ENCODE data around the gene NUP133.

The NUP133 gene

DNA sequence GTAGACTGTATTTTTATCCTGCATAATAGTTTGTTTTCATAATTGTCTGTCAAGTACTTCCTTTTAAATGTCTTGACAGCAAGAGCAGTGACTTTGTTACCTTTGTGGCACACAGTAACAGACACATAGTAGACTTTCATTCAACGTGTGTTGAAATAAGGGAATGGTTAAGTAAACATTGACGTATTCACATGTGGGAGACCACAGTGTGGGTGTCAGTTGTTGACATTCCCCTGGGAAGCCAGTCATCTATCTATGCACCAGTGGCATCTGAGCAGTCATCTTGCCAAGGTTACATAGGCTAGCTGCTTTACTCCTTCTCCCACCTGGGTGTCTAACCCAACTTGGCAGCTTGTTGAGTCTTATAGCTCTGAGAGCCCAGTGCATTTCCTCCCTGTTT is 1.4 kb upstream of the NUP133 start:
- no peaks in the 10 kb centered on the region; the same call in 1 of the 2 replicates for H3K36me3 ChIP-seq (ENCODE audit: low read length)
- H3K9ac ChIP-seq (ENCODE audit: low read length): no peak overlapping the region
- no peak overlapping the region for H3K4me3 ChIP-seq (ENCODE audit: insufficient read depth, low read length, poor library complexity, severe bottlenecking)
- TF ChIP-seq, protein P1, sequence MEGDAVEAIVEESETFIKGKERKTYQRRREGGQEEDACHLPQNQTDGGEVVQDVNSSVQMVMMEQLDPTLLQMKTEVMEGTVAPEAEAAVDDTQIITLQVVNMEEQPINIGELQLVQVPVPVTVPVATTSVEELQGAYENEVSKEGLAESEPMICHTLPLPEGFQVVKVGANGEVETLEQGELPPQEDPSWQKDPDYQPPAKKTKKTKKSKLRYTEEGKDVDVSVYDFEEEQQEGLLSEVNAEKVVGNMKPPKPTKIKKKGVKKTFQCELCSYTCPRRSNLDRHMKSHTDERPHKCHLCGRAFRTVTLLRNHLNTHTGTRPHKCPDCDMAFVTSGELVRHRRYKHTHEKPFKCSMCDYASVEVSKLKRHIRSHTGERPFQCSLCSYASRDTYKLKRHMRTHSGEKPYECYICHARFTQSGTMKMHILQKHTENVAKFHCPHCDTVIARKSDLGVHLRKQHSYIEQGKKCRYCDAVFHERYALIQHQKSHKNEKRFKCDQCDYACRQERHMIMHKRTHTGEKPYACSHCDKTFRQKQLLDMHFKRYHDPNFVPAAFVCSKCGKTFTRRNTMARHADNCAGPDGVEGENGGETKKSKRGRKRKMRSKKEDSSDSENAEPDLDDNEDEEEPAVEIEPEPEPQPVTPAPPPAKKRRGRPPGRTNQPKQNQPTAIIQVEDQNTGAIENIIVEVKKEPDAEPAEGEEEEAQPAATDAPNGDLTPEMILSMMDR (IDR thresholded peaks at IDR 0.05; ENCODE audit: insufficient read depth, low read length, poor library complexity, severe bottlenecking): no peak
- TF ChIP-seq EZH2phosphoT487 (conservative IDR thresholded peaks at IDR 0.05; ENCODE audit: low read length): no peak
- no peaks in the 10 kb centered on the region for H3K9me2 ChIP-seq (replicated peaks; ENCODE audit: insufficient read depth, low read length)
- H3K9me3 ChIP-seq (ENCODE audit: insufficient read depth, low read length): no peaks in the 10 kb centered on the region
- H3F3A ChIP-seq (ENCODE audit: insufficient read depth): no peaks in the 10 kb centered on the region
- no peak overlapping the region for H3K4me2 ChIP-seq (ENCODE audit: low read depth, low read length, poor library complexity, severe bottlenecking)
- H3K27me3 ChIP-seq (ENCODE audit: low read length): no peaks in the 10 kb centered on the region
- H2AFZ ChIP-seq (ENCODE audit: low read depth, low read length, severe bottlenecking): no peak overlapping the region
- no peaks in the 10 kb centered on the region for H4K20me1 ChIP-seq (ENCODE audit: low read depth, low read length)
- H3K79me2 ChIP-seq (ENCODE audit: insufficient read depth, low read length): peaks cover 25% of the 10 kb centered on the region
- no peak overlapping the region for H3K27ac ChIP-seq (ENCODE audit: low read depth, low read length)

DNA sequence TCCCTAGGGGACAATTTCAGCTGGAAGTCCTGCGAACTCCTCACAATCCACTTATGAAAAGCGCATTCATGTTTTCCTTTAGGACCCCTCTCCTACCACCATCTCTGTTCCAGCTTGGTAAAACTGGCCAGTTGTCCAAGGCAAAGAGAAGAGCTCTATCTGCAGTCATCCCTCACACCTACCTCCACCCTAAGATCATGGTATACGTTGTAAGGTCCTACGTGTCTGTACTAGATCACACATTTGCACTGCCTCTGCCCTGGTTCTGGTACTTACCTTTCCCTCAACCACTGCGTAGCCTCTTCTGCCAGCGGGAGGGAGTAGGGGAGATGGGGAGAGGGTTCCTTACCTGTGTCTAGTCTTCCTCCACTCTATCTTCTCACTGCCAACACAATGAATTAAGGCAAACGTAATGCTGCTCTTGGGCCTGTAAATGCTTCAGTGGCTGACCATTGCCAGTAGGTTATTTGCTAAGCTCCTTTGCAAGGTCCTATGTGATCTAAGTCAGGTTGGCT is 739 bp upstream of the NUP133 start:
- no peaks in the 10 kb centered on the region; the same call in 1 of the 2 replicates for H3K36me3 ChIP-seq (ENCODE audit: low read length)
- H3K27ac ChIP-seq (ENCODE audit: low read depth, low read length): no peak overlapping the region
- H3K4me3 ChIP-seq (ENCODE audit: insufficient read depth, low read length, poor library complexity, severe bottlenecking): peak overlapping the region; percentile 86
- TF ChIP-seq EZH2phosphoT487 (conservative IDR thresholded peaks at IDR 0.05; ENCODE audit: low read length): no peak
- TF ChIP-seq, protein P1 (IDR thresholded peaks at IDR 0.05; ENCODE audit: insufficient read depth, low read length, poor library complexity, severe bottlenecking): no peak
- peak overlapping the region; percentile 84 for H3K4me2 ChIP-seq (ENCODE audit: low read depth, low read length, poor library complexity, severe bottlenecking)
- H3K9ac ChIP-seq (ENCODE audit: low read length): peak overlapping the region; percentile 82
- no peaks in the 10 kb centered on the region for H3K9me2 ChIP-seq (replicated peaks; ENCODE audit: insufficient read depth, low read length)
- H3K9me3 ChIP-seq (ENCODE audit: insufficient read depth, low read length): no peaks in the 10 kb centered on the region
- H4K20me1 ChIP-seq (ENCODE audit: low read depth, low read length): no peaks in the 10 kb centered on the region
- no peaks in the 10 kb centered on the region for H3K27me3 ChIP-seq (ENCODE audit: low read length)
- no peaks in the 10 kb centered on the region for H3F3A ChIP-seq (ENCODE audit: insufficient read depth)
- H2AFZ ChIP-seq (ENCODE audit: low read depth, low read length, severe bottlenecking): peak overlapping the region; percentile 84
- H3K79me2 ChIP-seq (ENCODE audit: insufficient read depth, low read length): peaks cover 28% of the 10 kb centered on the region

DNA sequence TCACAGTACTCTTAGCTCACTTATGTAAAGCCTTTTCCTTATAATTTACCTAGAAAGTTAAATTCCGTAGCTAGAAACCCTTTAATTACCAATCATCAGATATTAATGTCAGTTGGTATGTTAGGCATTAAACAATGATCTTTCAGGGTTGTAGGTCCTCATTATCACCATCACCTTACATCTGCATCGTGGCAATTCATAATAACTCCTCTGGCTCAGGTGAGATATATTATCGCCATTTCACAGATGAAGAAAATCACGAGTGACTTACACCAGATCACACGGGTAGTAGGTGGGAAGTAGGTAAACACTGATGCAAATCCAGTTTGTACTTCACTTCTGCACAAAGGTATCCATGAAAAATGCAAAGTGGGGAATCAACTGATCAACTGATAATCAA is 639 bp downstream of the NUP133 start:
- Histone ChIP-seq H3K9me2 (replicated peaks; ENCODE audit: insufficient read depth, low read length) (no peaks in the 10 kb centered on the region), H3F3A (ENCODE audit: insufficient read depth) (no peaks in the 10 kb centered on the region), H3K9ac (ENCODE audit: low read length) (peak overlapping the region; percentile 82), H3K4me2 (ENCODE audit: low read depth, low read length, poor library complexity, severe bottlenecking) (peak overlapping the region; percentile 84), H3K27me3 (ENCODE audit: low read length) (no peaks in the 10 kb centered on the region), H3K36me3 (ENCODE audit: low read length) (no peaks in the 10 kb centered on the region; the same call in 1 of the 2 replicates), H3K4me3 (ENCODE audit: insufficient read depth, low read length, poor library complexity, severe bottlenecking) (peak overlapping the region; percentile 86), H4K20me1 (ENCODE audit: low read depth, low read length) (no peaks in the 10 kb centered on the region), H3K27ac (ENCODE audit: low read depth, low read length) (peak overlapping the region; percentile 35; the same call in 1 of the 2 replicates), H3K79me2 (ENCODE audit: insufficient read depth, low read length) (peaks cover 28% of the 10 kb centered on the region), H3K9me3 (ENCODE audit: insufficient read depth, low read length) (no peaks in the 10 kb centered on the region), H2AFZ (ENCODE audit: low read depth, low read length, severe bottlenecking) (peak overlapping the region; percentile 83)
- TF ChIP-seq EZH2phosphoT487 (conservative IDR thresholded peaks at IDR 0.05; ENCODE audit: low read length): no peak
- TF ChIP-seq, protein P1 (IDR thresholded peaks at IDR 0.05; ENCODE audit: insufficient read depth, low read length, poor library complexity, severe bottlenecking): no peak
